GM11168 (cell line): ENCODE data around the gene PPP1R3C.

Experiments
- in situ Hi-C: fragments of 300-500 bp; cut with MboI; formaldehyde crosslinking; loops from one replicate; pipeline ENCODE4 v1.12.0; 2022; ENCODE audit warnings: low sequenced_read_pairs; ENCODE audit not compliant: unreplicated experiment

The PPP1R3C gene

DNA sequence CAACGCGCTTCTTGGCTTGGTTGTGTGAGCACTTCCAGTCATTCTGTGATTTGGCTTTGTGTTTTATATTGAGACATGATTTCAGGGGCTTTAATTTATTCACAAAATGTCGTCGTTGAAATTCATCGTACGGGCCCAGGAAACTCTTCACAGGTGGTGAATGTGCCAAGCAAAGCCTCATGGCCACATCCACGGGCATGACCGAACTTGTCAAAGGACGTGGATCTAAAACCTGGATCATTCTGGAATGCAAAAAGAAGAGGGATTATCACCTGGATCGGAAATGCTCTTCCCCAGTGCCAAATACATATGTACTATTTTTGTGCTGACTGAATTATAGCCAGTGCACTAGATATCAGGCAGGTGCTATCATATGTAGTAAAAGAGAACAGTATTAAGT lies 2.2 kb downstream of the PPP1R3C start:
- in situ Hi-C loops = loop anchor here (10.0 kb wide), 1 partner anchor 236 kb away; no protein-coding TSS in a partner anchor

DNA sequence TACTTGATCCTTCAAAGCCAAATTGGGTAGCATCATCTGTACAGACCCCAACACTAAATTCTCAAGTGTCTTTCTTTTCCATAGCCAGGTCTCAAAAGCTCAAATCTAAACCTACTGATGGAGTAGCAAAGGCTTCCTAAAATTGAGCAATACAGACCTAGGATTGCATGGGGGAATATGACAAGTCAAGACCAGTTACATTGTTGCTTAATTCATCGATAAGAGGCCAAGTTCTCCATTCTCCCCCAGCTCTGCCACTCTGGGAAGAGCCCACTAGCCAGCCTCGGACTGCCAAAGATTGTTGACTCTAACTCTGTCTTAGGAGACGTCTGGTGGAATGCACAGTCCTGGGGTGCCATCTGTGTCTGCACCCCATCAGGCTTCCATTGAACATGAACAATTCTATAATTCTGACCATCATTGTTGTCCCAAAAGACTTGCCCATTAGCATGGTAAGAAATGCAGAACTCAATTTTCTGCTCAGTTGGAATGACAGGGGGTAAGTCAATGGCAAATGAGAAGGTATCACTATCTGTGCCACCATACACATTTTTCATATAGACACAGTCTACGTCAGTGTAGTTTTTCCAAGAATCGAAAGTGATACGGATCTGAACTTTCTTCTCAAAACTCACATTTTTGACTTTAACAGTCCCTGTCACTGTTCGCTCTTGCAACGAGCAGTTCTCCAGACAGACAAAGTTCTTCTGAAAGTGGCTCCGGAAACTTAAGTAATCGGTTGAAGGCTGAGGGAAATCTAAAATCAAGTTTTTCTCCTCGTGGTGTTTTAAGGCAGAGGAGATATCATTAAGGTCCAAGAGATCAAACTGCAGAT lies 2.9 kb downstream of the PPP1R3C start:
- in situ Hi-C loops = loop anchor here (10.0 kb wide), 1 partner anchor 235 kb away; no protein-coding TSS in a partner anchor

DNA sequence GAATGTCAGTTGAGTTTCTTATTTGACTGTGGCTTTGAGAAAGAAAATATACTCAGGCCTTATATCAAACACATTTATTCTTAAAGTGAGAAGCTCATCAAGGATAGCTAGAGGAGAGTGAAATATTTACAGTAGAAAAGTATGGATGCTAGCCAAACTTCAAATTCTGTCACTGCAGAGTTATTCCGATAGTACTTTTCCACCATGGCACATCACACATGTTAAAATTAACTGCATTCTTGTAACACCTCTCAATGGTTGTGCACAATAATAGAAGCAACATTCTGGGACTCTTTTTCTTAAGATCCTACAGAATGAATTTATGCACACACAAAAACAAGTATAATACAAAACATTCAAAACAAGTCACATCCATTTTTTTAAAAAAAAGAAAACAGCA lies 4.5 kb downstream of the PPP1R3C start:
- in situ Hi-C loops = no loop called here

DNA sequence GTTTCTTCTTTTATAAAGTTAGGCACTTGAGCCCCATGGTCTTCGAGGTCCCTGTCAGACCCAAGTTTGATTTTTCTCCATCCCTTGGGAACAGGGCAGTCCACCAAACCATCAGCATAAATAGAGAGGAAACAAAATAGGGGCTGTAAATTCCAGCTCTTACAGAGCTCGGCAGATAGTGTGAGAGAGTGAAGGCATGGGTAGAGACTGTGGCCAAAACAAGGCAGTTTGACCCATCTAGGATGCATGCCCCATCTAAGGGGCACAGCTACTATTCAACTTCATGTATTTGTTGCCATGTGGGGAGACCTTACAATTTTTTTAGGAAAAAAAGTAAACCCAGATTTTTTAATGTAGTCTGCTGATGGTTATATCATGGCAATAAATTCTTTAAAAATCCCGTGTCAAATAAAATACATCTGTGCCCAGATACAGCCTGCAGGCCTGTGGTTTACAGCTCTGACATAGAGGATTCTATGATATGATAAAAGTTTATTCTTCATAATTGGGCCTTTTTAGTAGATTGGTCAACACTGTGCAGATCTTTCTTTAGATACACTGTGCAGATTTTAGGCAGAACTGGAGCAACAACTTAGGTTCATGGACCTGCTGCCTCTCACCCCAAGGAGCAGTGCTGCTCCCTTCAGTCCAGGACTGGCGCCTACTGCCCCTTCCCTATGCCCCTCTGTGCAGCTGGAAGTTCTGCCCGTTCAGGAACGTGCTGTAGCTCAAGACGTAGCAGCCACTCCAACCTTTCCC lies 5.3 kb downstream of the PPP1R3C start:
- in situ Hi-C loops = no loop called here

DNA sequence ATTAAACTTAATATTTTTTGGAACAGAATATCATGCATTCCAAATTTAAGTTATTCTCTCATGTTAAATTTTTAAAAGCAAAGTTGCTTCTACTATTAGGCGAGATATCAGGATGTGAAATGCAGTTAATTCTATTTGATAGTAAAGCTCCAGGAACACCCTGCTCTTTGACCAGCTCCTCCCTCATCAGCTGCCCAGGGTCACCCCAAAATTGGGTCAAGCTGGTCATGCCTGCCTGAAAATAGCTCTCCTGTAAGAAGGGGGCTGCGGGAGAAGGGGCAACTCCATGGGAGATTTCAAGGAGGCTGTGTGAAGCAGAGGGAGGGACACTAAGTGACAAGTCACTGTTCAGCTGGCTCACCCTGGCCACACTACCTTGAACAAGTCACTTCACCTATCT lies 5.9 kb downstream of the PPP1R3C start:
- in situ Hi-C loops = no loop called here

DNA sequence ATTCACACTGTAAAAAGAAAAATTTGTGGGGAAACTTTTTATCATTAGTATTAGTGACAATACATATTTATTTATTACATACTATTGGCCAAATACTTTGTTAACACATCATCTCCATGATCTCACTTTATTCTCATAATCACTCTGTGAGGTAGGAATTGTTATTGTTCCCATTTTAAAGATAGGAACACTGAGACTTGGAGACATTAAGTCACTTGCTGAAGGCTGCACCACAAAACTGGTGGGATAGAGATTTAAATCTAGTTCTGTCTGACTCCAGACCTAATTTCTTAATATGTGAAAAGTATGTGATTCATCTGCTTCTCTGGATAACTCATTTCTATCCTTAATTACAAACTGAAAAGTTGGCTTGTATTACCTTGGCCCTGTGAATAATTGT lies 8.2 kb downstream of the PPP1R3C start:
- in situ Hi-C loops = no loop called here

DNA sequence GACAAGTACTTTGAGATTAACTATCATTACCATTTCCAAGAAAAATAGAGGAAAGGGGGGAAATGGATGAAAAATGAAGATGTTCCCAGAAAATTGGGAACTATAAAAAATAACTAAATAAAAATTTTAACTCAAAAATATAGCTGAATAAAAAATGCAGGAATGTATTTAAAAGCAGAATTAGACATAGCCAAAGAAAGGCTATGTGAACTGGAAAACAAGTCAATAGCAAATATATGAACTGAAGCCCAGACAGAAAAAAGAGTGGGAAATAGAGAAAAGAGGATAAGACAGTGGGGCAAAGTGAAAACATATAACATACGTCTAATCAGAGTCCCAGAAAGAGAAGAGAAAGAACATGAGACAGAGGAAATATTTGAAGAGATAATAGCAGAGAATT lies 10.3 kb downstream of the PPP1R3C start:
- in situ Hi-C loops = no loop called here

DNA sequence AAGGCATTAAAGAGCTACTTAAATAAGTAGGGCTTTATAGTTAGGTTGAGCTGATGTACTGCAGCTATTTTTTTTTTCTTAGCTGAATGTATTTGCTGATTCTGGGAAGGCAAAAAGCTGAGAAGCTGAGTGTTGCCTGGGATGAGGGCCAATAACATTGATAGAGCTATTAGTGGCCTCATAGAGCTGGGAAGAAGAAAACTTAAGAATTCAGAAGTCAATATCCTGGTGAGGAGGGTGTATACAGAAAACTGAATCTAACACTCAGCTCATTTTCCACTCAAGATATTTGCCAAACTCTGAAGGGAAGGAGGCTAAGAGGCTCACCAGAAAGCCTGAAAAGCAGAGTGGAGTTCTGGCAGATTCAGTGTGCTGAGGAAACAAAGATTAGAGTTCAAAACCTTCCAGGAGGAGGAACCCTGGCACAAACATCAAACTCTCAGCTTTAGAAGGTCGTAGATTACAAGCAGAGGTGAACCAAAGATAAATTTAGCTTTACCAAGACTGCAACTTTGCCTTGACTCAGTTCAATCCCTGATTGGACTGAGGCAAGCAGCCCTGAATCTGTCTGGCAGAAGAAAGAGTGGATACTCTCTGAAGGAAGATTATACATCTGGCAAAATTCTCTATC lies 11.3 kb downstream of the PPP1R3C start:
- in situ Hi-C loops = no loop called here

DNA sequence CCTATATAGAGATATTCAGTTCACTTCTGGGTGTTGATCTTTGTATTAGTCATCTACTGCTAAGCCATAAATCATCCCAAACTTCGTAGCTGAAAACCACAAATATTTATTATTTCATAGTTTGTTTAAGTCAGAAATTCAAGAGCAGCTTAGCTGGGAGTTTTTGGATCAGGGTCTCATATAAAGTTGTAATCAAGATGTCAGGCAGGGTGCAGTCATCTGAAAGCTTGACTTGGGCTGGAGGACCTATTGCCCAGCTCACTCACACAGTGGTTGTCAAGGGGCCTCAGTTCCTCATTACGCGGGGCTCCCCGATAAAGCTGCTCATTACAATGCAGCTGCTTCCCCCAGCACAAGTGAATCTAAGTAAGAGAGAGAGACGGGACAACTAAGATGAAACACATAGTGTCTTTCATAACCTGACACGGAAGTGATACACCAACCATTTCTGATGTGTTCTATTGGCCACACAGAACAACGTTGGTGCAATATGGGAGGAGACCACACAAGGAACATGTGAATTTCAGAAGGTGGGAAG lies 15.7 kb downstream of the PPP1R3C start:
- in situ Hi-C loops = no loop called here

DNA sequence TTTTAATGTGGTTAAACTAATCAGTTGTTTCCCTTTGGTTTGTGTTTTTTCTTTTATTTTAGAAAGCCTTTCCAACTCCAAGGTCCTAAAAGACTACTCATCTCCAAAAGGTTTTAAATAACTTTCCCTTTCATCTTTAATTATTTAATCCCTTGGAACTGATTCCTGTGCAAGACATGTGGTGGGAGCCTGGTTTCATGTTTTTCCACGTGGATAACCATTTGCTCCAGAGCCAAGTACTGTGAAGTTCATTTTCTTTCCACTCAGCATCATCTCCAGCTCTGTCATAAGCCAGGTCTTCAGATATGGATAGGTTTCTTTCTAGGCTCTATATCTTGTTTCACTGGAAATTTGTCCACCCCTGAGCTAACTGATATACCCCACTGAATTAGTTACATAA lies 16.7 kb downstream of the PPP1R3C start:
- in situ Hi-C loops = no loop called here

DNA sequence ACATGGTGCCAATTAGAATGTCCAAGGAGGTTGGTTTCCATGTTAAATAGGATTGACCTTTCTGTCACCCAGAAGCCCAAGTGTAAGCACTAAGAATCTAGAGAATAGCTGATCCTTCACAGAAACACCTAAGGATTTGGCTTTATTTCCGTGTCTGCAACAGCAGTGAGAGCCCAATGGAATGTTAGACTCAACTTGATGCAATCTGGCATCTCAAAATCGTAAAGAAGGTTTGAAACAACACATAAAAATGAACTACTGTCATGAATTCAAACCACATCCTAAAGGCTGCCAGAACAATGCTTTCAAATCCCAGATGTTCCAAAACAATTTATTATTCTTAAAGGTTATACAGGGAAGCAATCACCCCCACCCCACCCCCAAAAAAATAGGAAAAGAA lies 18.6 kb downstream of the PPP1R3C start:
- in situ Hi-C loops = no loop called here

DNA sequence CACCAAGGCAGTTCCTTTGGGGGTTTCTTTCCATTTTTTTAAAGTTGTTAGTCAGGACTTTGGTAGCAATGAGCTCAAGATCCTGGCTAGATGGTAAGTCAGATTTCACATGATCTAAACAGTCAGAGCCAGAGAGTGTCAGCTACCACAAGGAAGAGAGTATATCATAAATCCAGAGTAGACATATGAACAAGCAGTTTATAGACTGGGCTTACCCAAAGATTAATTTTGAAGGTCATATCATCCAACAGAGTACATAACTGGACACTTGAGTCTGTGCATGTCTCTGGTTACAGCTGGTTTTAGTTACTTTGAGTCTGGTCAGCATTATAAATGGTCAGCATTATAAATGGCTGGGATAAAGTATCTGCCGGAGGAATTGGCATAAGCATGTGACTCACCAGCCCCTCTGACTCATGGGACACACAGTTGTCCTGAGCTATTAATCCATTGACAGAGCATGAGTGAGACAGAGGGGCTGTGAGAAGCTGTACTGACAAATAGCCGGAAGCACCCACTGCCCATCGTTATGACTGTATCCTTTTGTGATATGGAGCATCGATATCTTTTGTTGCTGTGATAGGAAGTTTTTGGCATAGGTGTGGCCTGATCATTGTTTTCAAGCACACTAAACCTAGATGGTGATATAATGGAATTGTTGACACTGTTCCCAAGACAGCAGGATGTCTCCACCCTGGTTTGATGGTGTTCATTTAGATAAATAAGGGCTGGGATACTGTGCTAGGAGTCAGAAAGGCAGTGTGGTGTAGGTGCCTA lies 19.3 kb downstream of the PPP1R3C start:
- in situ Hi-C loops = no loop called here

DNA sequence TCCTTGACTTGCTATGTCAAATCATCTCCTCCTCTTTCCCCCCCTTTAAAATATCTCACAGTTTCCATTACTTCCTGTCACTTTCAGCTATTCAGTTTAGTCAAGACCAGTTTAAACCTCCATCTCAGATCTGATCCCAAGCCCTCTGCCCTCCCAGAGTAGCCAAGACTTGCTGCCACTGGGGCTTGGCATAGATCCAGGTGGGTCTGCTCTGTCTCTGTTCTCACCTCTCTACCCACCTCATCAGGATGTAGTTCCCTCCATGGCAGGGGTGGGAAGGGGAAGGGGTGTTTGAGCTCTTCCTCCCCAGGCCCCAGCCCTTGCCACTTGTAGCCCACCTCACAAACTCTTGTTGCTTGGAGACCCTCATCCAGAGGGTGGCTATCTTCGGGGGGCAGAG lies 22.0 kb downstream of the PPP1R3C start:
- in situ Hi-C loops = no loop called here

DNA sequence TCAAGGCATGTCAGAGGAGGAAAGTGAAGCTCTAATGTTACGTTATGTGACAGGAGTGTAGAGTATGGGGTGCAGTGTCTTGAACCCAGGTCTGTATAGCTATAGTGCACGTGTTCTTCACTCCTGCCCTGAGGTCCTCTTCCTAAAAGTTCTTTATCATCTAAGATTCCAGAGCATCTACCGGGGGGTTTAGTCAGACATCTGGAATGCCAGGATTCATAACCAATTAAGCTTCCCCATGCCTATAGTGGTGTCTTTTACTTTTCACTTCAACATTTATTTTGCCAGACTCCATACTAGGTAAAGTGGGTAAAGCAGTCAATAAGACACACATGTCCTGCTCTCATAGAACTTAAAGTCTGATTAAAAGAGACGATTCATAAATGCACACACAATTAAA lies 22.4 kb downstream of the PPP1R3C start:
- in situ Hi-C loops = no loop called here

DNA sequence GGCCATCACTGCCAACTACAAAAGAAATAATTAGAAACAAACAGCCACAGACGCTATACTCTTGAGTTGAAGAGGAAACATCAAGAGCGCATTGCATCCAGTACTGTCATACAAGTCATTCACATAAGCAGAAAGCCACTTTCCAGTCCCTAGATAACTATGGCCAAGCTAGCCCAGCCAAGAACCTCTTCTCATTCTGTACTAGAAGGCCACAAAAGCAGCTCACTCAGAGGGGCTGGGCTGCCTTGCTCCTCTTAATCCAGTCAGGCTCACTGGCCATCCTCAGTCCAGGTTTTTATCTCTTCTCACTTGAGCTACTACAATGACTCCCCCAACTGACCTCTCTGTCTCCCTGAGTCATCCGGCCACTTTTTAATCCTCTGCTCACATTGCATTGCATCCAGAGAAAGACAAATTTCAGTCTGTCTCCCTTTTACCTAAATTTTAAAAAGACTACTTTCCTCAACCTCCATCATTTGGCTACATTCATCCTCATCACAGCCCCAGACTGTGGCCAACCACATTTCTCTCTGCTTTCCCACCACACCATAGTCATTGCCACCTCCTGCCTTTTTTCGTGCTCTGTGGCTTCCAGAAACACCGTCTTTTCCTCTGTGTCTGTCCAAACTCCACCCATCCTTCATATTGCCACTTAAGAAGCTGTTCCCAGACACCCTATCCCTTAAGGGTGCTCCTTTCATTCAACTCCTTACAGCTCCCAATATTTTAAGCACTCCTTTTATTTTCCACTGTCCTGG lies 25.0 kb downstream of the PPP1R3C start:
- in situ Hi-C loops = no loop called here

DNA sequence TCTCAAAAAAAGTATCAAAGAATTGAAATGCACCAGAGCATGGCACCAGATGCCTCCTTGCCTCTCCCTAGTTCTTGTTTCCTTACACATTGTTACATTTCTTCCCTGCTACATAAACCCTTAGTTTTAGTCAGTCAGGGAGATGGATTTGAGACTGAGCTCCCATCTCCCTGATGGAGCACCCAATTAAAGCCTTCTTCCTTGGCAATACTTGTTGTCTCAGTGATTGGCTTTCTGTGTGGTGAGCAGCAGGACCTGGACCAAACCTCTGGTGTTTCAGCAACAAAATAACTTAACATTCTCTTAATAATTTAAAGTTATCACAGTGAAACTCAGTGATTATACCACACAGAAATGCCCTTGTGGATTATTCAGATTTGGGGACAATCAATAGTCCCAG lies 26.9 kb downstream of the PPP1R3C start:
- in situ Hi-C loops = no loop called here

DNA sequence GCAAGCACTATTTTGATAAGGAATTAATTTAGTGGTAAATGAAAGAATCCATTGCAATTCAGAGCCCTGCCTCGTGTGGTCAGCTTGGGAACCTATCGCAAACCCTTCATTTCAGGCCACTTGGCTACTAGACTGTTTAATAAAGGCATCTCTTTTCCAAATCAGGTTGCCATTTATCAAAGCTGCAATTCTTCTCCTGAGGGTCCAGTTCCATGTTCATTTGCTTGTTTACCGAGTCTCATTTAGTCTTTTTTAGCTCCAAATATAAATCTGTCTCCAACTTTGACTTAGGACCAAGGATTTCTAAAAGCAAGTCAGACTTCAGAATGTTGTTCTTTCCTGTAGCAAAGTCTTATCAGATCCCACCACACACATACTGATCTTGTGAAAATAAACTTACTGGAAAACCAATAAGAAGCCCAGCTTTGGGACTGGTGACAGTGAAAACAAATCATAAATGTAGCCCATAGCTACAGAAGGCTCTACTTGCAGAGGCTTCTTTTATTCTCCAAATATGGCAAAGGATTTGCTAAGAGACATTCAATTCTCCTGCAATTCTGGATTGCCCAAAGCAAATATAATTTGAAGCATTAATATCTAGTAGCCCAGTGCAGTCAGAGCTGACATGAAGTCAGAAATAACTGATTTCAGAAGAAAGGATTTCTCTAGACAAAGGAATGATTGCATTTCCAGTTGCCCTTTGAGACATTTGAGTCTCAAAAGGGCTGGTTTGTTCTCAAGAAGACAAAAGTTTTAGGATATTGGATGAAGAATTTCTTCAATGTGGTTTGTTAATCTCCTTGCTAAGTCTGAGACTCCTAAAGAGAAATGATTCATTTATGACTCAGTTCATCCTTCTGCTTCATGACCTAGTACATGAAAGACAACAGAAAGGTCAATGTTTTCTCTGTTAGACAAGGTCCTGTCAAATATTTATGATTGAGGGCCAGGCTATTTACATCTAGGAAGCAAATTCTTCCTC lies 28.0 kb downstream of the PPP1R3C start:
- in situ Hi-C loops = no loop called here

DNA sequence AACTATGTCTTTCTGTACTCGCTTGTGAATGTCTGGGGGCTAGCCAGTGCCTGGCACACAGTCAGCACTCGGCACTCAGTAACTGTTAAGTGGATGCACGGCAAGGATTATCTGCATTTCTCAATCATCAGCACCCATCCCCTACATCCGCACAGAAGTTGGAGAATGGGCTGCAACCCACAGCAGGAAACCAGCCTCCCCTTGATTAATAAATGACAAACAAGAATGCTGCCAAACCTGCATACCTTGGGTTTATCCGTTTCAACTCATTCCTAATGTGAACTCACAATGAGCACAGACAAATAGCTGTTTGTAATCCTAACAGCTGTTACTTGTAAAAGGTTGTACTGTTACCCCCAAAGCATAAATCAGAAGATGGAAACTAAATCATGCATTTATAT lies 28.9 kb downstream of the PPP1R3C start:
- in situ Hi-C loops = no loop called here
